ENCODE results near the gene USP31. TPM values are rescaled to one million over a fixed set of nuclear protein-coding genes. Genes with fewer than 3 reads are reported as not detected.

Gene USP31
- total RNA-seq, 1 experiment from 2014 or later: 17.4 TPM

DNA sequence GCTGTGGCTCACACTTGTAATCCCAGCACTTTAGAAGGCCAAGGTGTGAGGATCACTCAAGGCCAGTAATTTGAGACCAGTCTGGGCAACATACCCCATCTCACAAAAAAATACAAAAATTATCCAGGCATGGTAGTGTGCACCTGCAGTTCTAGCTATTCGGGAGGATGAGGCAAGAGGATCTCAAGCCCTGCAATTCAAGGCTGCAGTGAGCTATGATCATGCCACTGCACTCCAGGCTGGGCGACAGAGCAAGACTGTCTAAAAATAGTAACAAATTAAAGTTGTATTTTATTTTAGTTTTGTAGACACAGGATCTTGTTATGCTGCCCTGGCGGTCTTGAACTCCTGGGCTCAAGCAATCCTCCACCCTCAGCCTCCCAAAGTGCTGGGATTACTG, 18.2 kb downstream of the USP31 start (continued):
- TF ChIP-seq, protein P1, sequence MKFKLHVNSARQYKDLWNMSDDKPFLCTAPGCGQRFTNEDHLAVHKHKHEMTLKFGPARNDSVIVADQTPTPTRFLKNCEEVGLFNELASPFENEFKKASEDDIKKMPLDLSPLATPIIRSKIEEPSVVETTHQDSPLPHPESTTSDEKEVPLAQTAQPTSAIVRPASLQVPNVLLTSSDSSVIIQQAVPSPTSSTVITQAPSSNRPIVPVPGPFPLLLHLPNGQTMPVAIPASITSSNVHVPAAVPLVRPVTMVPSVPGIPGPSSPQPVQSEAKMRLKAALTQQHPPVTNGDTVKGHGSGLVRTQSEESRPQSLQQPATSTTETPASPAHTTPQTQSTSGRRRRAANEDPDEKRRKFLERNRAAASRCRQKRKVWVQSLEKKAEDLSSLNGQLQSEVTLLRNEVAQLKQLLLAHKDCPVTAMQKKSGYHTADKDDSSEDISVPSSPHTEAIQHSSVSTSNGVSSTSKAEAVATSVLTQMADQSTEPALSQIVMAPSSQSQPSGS (CRISPR knock-in tag; IDR thresholded peaks at IDR 0.05; ENCODE audit: borderline replicate concordance, low read depth): no peak

DNA sequence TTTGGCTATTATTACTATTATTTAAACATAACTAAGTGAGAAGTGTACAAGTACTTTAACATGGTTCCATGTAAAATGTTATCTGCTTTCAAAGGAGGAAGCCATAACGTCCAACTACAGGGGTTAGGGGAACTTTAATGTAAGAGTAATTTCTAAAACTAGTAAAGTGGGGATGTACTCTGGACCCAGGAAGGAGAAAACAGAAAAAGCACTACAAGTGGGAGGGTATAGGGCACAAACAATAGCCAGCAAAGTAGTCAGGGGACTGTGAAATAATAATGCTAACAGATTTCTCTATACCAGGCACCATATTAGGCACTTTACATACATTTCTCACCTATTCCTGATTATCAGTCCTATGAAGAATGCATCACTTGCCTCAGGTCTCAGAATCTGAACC, 19.6 kb downstream of the USP31 start:
- DNase-seq (ENCODE audit: low spot score): no peak
- H3K27ac Mint-ChIP-seq: no peak overlapping the region
- peaks cover 37% of the 10 kb centered on the region for H3K4me1 Mint-ChIP-seq
- H3K4me3 Mint-ChIP-seq: no peak overlapping the region
- ChIA-PET CTCF (no interaction called here), POLR2A (interaction anchor here (0.6 kb wide), 1 partner anchor 304 kb away, joined by 3 read pairs; no protein-coding TSS in a partner anchor)
- ATAC-seq: no peak
- H3K9me3 Mint-ChIP-seq: no peaks in the 10 kb centered on the region
- no peak for TF ChIP-seq FOXP1 (CRISPR knock-in tag; IDR thresholded peaks at IDR 0.05; ENCODE audit: borderline replicate concordance)
- H3K27me3 Mint-ChIP-seq (ENCODE audit: low read depth): no peaks in the 10 kb centered on the region
- H3K36me3 Mint-ChIP-seq: no peaks in the 10 kb centered on the region

DNA sequence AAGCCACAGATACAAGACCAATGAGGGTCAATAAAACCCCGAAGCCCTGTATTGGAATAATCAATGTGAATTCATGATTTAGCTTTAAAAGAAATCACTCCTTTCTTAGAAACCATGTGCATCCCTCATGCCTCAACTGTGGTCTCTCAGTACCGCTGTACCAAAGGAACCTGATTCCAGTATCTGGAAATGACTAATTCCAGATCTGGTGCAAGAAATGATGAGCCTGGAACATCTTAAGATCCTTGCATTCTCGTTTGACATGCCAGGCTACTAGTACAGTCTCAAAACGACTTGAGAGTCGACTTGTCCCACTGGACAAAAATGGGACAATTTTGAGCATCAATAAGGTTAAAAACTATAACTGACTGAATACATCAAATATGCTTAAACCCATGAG, 21.2 kb downstream of the USP31 start:
- H3K4me1 Mint-ChIP-seq: peaks cover 29% of the 10 kb centered on the region
- H3K36me3 Mint-ChIP-seq: no peaks in the 10 kb centered on the region
- ATAC-seq: no peak
- no peaks in the 10 kb centered on the region for H3K27me3 Mint-ChIP-seq (ENCODE audit: low read depth)
- no peaks in the 10 kb centered on the region for H3K9me3 Mint-ChIP-seq
- H3K4me3 Mint-ChIP-seq: no peak overlapping the region
- H3K27ac Mint-ChIP-seq: no peak overlapping the region
- no peak for DNase-seq (ENCODE audit: low spot score)
- CTCF ChIA-PET: no interaction called here
- POLR2A ChIA-PET: no interaction called here
- TF ChIP-seq NR1H2 (CRISPR knock-in tag; IDR thresholded peaks at IDR 0.05) (no peak), TCF7 (CRISPR knock-in tag; IDR thresholded peaks at IDR 0.05; ENCODE audit: low read depth) (no peak), ZNF317 (CRISPR knock-in tag; IDR thresholded peaks at IDR 0.05; ENCODE audit: borderline replicate concordance, low read depth) (no peak), JUN (CRISPR knock-in tag; IDR thresholded peaks at IDR 0.05) (no peak), ZNF423 (CRISPR knock-in tag; IDR thresholded peaks at IDR 0.05) (no peak), EMX1 (CRISPR knock-in tag; IDR thresholded peaks at IDR 0.05) (no peak), NFYB (CRISPR knock-in tag; conservative IDR thresholded peaks at IDR 0.05; ENCODE audit: low read depth) (no peak), PRRX2 (CRISPR knock-in tag; IDR thresholded peaks at IDR 0.05) (no peak), GTF2I (CRISPR knock-in tag; conservative IDR thresholded peaks at IDR 0.05) (no peak), ETV6 (CRISPR knock-in tag; IDR thresholded peaks at IDR 0.05) (no peak), NFATC4 (CRISPR knock-in tag; IDR thresholded peaks at IDR 0.05) (no peak)
- TF ChIP-seq, protein P2, sequence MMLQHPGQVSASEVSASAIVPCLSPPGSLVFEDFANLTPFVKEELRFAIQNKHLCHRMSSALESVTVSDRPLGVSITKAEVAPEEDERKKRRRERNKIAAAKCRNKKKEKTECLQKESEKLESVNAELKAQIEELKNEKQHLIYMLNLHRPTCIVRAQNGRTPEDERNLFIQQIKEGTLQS (CRISPR knock-in tag; conservative IDR thresholded peaks at IDR 0.05): no peak
- TF ChIP-seq, protein P3, sequence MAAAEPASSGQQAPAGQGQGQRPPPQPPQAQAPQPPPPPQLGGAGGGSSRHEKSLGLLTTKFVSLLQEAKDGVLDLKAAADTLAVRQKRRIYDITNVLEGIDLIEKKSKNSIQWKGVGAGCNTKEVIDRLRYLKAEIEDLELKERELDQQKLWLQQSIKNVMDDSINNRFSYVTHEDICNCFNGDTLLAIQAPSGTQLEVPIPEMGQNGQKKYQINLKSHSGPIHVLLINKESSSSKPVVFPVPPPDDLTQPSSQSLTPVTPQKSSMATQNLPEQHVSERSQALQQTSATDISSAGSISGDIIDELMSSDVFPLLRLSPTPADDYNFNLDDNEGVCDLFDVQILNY (CRISPR knock-in tag; IDR thresholded peaks at IDR 0.05): no peak
- TF ChIP-seq, protein P4, sequence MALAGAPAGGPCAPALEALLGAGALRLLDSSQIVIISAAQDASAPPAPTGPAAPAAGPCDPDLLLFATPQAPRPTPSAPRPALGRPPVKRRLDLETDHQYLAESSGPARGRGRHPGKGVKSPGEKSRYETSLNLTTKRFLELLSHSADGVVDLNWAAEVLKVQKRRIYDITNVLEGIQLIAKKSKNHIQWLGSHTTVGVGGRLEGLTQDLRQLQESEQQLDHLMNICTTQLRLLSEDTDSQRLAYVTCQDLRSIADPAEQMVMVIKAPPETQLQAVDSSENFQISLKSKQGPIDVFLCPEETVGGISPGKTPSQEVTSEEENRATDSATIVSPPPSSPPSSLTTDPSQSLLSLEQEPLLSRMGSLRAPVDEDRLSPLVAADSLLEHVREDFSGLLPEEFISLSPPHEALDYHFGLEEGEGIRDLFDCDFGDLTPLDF (CRISPR knock-in tag; IDR thresholded peaks at IDR 0.05): no peak
- TF ChIP-seq, protein P5, sequence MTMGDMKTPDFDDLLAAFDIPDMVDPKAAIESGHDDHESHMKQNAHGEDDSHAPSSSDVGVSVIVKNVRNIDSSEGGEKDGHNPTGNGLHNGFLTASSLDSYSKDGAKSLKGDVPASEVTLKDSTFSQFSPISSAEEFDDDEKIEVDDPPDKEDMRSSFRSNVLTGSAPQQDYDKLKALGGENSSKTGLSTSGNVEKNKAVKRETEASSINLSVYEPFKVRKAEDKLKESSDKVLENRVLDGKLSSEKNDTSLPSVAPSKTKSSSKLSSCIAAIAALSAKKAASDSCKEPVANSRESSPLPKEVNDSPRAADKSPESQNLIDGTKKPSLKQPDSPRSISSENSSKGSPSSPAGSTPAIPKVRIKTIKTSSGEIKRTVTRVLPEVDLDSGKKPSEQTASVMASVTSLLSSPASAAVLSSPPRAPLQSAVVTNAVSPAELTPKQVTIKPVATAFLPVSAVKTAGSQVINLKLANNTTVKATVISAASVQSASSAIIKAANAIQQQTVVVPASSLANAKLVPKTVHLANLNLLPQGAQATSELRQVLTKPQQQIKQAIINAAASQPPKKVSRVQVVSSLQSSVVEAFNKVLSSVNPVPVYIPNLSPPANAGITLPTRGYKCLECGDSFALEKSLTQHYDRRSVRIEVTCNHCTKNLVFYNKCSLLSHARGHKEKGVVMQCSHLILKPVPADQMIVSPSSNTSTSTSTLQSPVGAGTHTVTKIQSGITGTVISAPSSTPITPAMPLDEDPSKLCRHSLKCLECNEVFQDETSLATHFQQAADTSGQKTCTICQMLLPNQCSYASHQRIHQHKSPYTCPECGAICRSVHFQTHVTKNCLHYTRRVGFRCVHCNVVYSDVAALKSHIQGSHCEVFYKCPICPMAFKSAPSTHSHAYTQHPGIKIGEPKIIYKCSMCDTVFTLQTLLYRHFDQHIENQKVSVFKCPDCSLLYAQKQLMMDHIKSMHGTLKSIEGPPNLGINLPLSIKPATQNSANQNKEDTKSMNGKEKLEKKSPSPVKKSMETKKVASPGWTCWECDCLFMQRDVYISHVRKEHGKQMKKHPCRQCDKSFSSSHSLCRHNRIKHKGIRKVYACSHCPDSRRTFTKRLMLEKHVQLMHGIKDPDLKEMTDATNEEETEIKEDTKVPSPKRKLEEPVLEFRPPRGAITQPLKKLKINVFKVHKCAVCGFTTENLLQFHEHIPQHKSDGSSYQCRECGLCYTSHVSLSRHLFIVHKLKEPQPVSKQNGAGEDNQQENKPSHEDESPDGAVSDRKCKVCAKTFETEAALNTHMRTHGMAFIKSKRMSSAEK (CRISPR knock-in tag; IDR thresholded peaks at IDR 0.05; ENCODE audit: borderline replicate concordance): no peak
- TF ChIP-seq, protein P6, sequence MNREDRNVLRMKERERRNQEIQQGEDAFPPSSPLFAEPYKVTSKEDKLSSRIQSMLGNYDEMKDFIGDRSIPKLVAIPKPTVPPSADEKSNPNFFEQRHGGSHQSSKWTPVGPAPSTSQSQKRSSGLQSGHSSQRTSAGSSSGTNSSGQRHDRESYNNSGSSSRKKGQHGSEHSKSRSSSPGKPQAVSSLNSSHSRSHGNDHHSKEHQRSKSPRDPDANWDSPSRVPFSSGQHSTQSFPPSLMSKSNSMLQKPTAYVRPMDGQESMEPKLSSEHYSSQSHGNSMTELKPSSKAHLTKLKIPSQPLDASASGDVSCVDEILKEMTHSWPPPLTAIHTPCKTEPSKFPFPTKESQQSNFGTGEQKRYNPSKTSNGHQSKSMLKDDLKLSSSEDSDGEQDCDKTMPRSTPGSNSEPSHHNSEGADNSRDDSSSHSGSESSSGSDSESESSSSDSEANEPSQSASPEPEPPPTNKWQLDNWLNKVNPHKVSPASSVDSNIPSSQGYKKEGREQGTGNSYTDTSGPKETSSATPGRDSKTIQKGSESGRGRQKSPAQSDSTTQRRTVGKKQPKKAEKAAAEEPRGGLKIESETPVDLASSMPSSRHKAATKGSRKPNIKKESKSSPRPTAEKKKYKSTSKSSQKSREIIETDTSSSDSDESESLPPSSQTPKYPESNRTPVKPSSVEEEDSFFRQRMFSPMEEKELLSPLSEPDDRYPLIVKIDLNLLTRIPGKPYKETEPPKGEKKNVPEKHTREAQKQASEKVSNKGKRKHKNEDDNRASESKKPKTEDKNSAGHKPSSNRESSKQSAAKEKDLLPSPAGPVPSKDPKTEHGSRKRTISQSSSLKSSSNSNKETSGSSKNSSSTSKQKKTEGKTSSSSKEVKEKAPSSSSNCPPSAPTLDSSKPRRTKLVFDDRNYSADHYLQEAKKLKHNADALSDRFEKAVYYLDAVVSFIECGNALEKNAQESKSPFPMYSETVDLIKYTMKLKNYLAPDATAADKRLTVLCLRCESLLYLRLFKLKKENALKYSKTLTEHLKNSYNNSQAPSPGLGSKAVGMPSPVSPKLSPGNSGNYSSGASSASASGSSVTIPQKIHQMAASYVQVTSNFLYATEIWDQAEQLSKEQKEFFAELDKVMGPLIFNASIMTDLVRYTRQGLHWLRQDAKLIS (CRISPR knock-in tag; IDR thresholded peaks at IDR 0.05; ENCODE audit: borderline replicate concordance): no peak
- TF ChIP-seq, protein P7, sequence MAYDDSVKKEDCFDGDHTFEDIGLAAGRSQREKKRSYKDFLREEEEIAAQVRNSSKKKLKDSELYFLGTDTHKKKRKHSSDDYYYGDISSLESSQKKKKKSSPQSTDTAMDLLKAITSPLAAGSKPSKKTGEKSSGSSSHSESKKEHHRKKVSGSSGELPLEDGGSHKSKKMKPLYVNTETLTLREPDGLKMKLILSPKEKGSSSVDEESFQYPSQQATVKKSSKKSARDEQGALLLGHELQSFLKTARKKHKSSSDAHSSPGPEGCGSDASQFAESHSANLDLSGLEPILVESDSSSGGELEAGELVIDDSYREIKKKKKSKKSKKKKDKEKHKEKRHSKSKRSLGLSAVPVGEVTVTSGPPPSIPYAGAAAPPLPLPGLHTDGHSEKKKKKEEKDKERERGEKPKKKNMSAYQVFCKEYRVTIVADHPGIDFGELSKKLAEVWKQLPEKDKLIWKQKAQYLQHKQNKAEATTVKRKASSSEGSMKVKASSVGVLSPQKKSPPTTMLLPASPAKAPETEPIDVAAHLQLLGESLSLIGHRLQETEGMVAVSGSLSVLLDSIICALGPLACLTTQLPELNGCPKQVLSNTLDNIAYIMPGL (CRISPR knock-in tag; IDR thresholded peaks at IDR 0.05): no peak

Measured in WTC11 (cell line).